PC-9 (cell line): Measurements from ENCODE around the gene MGAT5. TPM values are rescaled to one million over a fixed set of nuclear protein-coding genes. Genes with fewer than 3 reads are reported as not detected.
A peak's percentile ranks its signal among the peaks of the same experiment; 100 is the strongest.

Source experiments
- BruUV-seq: library from RNA; stranded (reverse); fragments of 400-500 nt; replicated peaks from 2 replicates; lab custom pipeline; 2021; lab: Mats Ljungman, UMichigan
- CTCF ChIA-PET: fragments of 300-600 bp; sonication (Branson Sonifier 250); formaldehyde crosslinking; loops from one replicate; lab custom pipeline; 2022; ENCODE audit warnings: antibody characterized with exemption; lab: Charles Lee
- POLR2A ChIA-PET: fragments of 300-600 bp; sonication (Branson Sonifier 250); formaldehyde crosslinking; loops from one replicate; lab custom pipeline; 2022; ENCODE audit warnings: antibody characterized with exemption; ENCODE audit not compliant: unreplicated experiment; lab: Charles Lee
- DNase-seq, 2 experiments: peaks; one replicate each; pipeline versions ENCODE4 v3.0.0 to v3.0.0-alpha.2; 2015 to 2022; ENCODE audit warnings: mixed read lengths in 1 of 2
- H2AFZ ChIP-seq: fragments of 200-600 bp; sonication (generic); 2 replicates; pipeline ENCODE4 v1.8.1; 2017; ENCODE audit warnings: antibody characterized with exemption
- H3F3A ChIP-seq: fragments of 200-600 bp; sonication (generic); 2 replicates; pipeline ENCODE4 v1.8.1; 2017; ENCODE audit warnings: antibody characterized with exemption, mild to moderate bottlenecking, low read depth; ENCODE audit not compliant: insufficient read depth
- H3K27ac ChIP-seq: fragments of 200-600 bp; sonication (generic); 2 replicates; pipeline ENCODE4 v1.6.1; 2016; ENCODE audit warnings: mixed run types
- H3K27me3 ChIP-seq: fragments of 200-600 bp; sonication (generic); 2 replicates; pipeline ENCODE4 v1.6.1; 2016; ENCODE audit warnings: low read depth, mixed run types; ENCODE audit not compliant: insufficient read depth
- H3K36me3 ChIP-seq: fragments of 200-600 bp; sonication (generic); 2 replicates; pipeline ENCODE4 v1.6.1; 2016; ENCODE audit warnings: low read depth, mixed run types
- H3K4me1 ChIP-seq: fragments of 200-600 bp; sonication (generic); replicated peaks from 2 replicates; pipeline ENCODE4 v1.6.1; 2016; ENCODE audit warnings: mixed run types; ENCODE audit not compliant: insufficient read depth
- H3K4me2 ChIP-seq: fragments of 200-600 bp; sonication (generic); 2 replicates; pipeline ENCODE4 v1.6.1; 2017; ENCODE audit warnings: mixed run types
- H3K4me3 ChIP-seq: fragments of 200-600 bp; sonication (generic); 2 replicates; pipeline ENCODE4 v1.6.1; 2016; ENCODE audit warnings: mixed run types
- H3K79me2 ChIP-seq: fragments of 200-600 bp; sonication (generic); 2 replicates; pipeline ENCODE4 v1.6.1; 2017; ENCODE audit warnings: low read depth, mixed run types
- H3K9me2 ChIP-seq: fragments of 200-600 bp; sonication (generic); 2 replicates; pipeline ENCODE4 v1.8.1; 2017; ENCODE audit warnings: mild to moderate bottlenecking; ENCODE audit not compliant: insufficient read depth
- H3K9me3 ChIP-seq: fragments of 200-600 bp; sonication (generic); 2 replicates; pipeline ENCODE4 v1.8.1; 2016; ENCODE audit warnings: low read depth; ENCODE audit not compliant: insufficient read depth
- H4K20me1 ChIP-seq: fragments of 200-600 bp; sonication (generic); 2 replicates; pipeline ENCODE4 v1.8.1; 2017; ENCODE audit not compliant: insufficient read depth
- EZH2 ChIP-seq: fragments of 200-600 bp; sonication (generic); IDR thresholded peaks from 2 replicates; pipeline ENCODE4 v1.8.0; 2017; ENCODE audit warnings: antibody characterized with exemption, low read depth
- intact Hi-C: fragments of 100-400 bp; cut with micrococcal nuclease; formaldehyde crosslinking; loops from one replicate; pipeline ENCODE4 v1.10.0; 2022; ENCODE audit not compliant: unreplicated experiment
- total RNA-seq: library from RNA; stranded (reverse); gene quantifications from 2 replicates; pipeline ENCODE4 v1.2.3, GENCODE V29; 2021
- TF ChIP-seq, protein P1 (sequence below): fragments of 200-600 bp; sonication (generic); conservative IDR thresholded peaks from 2 replicates; pipeline ENCODE4 v1.6.1; 2017; ENCODE audit warnings: mixed run types, antibody characterized with exemption, mild to moderate bottlenecking, moderate library complexity

The MGAT5 gene
- total RNA-seq, 1 experiment from 2014 or later = 33.5 TPM

DNA sequence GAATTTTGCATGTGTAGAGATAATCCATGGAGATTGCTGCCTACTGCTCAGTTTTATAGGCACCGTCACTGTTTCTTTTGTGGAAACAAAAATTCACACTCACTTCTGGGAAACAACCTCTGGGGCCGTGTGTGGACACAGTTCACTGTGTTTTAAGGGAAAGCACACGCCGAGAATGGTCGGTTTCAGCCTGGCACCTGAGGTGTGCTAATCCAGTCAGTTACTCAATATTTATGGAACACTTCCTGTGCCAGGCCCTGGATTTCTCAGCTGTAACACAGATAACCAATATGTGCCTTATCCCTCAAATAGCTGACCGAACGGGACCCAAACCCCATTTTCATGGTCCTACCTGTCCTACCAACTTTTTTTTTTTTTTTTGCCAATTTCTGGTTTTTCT, 179.6 kb downstream of the MGAT5 start:
- TF ChIP-seq, protein P1, sequence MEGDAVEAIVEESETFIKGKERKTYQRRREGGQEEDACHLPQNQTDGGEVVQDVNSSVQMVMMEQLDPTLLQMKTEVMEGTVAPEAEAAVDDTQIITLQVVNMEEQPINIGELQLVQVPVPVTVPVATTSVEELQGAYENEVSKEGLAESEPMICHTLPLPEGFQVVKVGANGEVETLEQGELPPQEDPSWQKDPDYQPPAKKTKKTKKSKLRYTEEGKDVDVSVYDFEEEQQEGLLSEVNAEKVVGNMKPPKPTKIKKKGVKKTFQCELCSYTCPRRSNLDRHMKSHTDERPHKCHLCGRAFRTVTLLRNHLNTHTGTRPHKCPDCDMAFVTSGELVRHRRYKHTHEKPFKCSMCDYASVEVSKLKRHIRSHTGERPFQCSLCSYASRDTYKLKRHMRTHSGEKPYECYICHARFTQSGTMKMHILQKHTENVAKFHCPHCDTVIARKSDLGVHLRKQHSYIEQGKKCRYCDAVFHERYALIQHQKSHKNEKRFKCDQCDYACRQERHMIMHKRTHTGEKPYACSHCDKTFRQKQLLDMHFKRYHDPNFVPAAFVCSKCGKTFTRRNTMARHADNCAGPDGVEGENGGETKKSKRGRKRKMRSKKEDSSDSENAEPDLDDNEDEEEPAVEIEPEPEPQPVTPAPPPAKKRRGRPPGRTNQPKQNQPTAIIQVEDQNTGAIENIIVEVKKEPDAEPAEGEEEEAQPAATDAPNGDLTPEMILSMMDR = no peak
- TF ChIP-seq EZH2 = no peak
- Histone ChIP-seq H2AFZ (no peak overlapping the region), H3K4me2 (peak overlapping the region; percentile 59; the same call in 1 of the 2 replicates), H3F3A (peaks cover 23% of the 10 kb centered on the region), H3K4me3 (no peak overlapping the region), H4K20me1 (no peaks in the 10 kb centered on the region), H3K9me2 (no peaks in the 10 kb centered on the region; the same call in 1 of the 2 replicates), H3K79me2 (no peaks in the 10 kb centered on the region), H3K27me3 (no peaks in the 10 kb centered on the region), H3K27ac (peak overlapping the region; percentile 83), H3K36me3 (no peaks in the 10 kb centered on the region), H3K9me3 (no peaks in the 10 kb centered on the region), H3K4me1 (peaks cover 31% of the 10 kb centered on the region)
- no peak for DNase-seq
- POLR2A ChIA-PET = no interaction called here
- intact Hi-C loops = no loop called here
- CTCF ChIA-PET = no interaction called here
- no TSS peak for BruUV-seq

DNA sequence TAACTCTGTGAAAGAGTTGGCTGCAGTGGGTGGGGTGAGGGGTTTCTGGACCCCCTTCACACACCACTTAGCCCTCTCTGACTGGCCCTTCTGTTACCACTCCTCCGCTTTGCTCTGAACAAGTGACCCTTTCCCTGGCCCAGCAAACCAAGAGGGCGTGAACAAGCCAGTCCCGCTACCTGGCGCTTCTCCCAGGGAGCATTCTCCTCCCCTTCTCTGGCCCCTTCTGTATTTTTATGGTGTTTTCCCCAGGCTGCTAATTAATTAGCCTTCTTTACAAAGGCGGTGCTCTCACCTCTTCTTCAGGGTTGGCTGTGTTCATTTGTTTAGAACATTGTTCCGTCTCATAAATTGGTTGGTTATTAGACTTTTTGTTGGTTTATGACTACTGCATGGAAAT, 180.1 kb downstream of the MGAT5 start:
- no peak for DNase-seq
- H4K20me1 ChIP-seq = no peaks in the 10 kb centered on the region
- POLR2A ChIA-PET = no interaction called here
- CTCF ChIA-PET = no interaction called here
- H3K4me2 ChIP-seq = no peak overlapping the region
- TF ChIP-seq, protein P1 = no peak
- no peak for TF ChIP-seq EZH2
- no peaks in the 10 kb centered on the region for H3K79me2 ChIP-seq
- H3K4me1 ChIP-seq = peaks cover 31% of the 10 kb centered on the region
- intact Hi-C loops = no loop called here
- H2AFZ ChIP-seq = no peak overlapping the region
- no peaks in the 10 kb centered on the region for H3K9me3 ChIP-seq
- no peak overlapping the region for H3K4me3 ChIP-seq
- H3K27ac ChIP-seq = no peak overlapping the region
- BruUV-seq = no TSS peak
- no peaks in the 10 kb centered on the region for H3K27me3 ChIP-seq
- no peaks in the 10 kb centered on the region; the same call in 1 of the 2 replicates for H3K9me2 ChIP-seq
- H3F3A ChIP-seq = peaks cover 23% of the 10 kb centered on the region
- H3K36me3 ChIP-seq = no peaks in the 10 kb centered on the region

DNA sequence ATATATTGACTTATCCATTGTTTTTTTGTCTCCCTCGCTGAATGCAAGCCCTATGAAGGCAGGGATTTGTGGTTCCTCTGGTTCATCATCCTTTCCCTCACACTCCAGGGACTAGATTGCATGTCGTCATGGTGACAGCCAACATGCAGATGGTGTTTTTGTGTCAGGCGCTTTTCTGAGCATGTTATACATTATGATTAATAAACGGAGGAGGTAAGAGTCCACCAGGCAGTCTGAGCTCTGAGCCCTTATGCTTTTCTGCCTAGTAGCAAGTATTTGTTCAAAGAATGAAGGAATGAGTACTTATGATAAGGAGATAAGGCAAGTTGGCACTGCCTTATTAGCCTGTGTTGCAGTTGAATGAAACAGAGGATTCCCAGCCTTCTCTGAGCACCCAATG, 181.6 kb downstream of the MGAT5 start:
- H3K79me2 ChIP-seq = no peaks in the 10 kb centered on the region
- no peaks in the 10 kb centered on the region for H3K36me3 ChIP-seq
- H3K9me2 ChIP-seq = no peaks in the 10 kb centered on the region; the same call in 1 of the 2 replicates
- peaks cover 23% of the 10 kb centered on the region for H3F3A ChIP-seq
- H3K27me3 ChIP-seq = no peaks in the 10 kb centered on the region
- H2AFZ ChIP-seq = no peak overlapping the region
- no peak overlapping the region for H3K27ac ChIP-seq
- H4K20me1 ChIP-seq = no peaks in the 10 kb centered on the region
- intact Hi-C loops = no loop called here
- H3K4me1 ChIP-seq = peaks cover 31% of the 10 kb centered on the region
- no peak for DNase-seq
- H3K4me2 ChIP-seq = no peak overlapping the region
- TF ChIP-seq EZH2 = no peak
- TF ChIP-seq, protein P1 = no peak
- no peak overlapping the region for H3K4me3 ChIP-seq
- CTCF ChIA-PET = no interaction called here
- POLR2A ChIA-PET = no interaction called here
- BruUV-seq = no TSS peak
- no peaks in the 10 kb centered on the region for H3K9me3 ChIP-seq
